ENCODE data around the gene KRTAP4-6.
"Not testable (repeated sequence)": the region's sequence is repeated elsewhere in the genome, so short reads cannot be mapped to it uniquely, and the experiment has no call there.

KRTAP4-6 gene

DNA sequence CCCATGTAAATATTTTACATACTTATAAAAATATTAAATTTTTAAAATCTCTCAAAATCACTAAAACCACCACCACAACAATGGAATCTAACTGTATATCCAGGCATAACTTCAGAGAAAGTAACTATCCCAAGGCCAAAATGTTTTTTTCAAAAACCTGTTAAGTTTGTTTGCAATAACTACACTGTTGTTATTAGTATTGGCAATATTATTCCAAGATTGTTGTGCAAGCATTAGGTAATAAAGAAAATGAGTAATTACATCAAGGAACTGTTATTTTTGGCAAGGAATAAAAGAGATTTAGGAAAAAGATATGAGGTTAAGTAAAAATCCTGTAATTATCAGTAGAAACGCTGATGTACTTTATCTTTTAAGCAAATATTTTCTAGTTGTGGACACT, 13.0 kb downstream of the KRTAP4-6 start:
- no peak for DNase-seq (ENCODE audit: low spot score)
- TF ChIP-seq, protein P1, sequence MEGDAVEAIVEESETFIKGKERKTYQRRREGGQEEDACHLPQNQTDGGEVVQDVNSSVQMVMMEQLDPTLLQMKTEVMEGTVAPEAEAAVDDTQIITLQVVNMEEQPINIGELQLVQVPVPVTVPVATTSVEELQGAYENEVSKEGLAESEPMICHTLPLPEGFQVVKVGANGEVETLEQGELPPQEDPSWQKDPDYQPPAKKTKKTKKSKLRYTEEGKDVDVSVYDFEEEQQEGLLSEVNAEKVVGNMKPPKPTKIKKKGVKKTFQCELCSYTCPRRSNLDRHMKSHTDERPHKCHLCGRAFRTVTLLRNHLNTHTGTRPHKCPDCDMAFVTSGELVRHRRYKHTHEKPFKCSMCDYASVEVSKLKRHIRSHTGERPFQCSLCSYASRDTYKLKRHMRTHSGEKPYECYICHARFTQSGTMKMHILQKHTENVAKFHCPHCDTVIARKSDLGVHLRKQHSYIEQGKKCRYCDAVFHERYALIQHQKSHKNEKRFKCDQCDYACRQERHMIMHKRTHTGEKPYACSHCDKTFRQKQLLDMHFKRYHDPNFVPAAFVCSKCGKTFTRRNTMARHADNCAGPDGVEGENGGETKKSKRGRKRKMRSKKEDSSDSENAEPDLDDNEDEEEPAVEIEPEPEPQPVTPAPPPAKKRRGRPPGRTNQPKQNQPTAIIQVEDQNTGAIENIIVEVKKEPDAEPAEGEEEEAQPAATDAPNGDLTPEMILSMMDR (IDR thresholded peaks at IDR 0.05; ENCODE audit: borderline replicate concordance, control extremely low read depth, extremely low read depth, insufficient read depth, missing control alignments), result no peak
- in situ Hi-C loops (cut with MboI; ENCODE audit: low sequenced_read_pairs, unreplicated experiment), result no loop called here

DNA sequence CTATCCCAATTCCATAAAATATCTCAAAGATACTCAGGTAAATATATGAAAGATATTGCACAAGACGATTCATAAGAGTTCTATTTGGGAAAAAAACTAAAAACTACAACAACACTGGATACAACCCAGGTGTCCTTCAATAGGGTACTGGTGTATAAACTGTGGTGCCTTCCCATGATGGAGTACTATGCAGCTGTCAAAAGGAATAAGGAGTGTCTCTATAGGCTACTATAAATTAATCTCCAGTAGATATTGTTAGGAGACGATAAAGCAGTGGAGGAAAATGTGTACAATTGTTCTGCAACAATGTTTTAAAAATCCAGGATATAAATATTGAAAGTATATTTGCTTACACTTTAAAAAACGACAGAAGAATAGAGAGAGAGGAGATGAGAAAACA, 13.9 kb downstream of the KRTAP4-6 start:
- TF ChIP-seq, protein P1 (IDR thresholded peaks at IDR 0.05; ENCODE audit: borderline replicate concordance, control extremely low read depth, extremely low read depth, insufficient read depth, missing control alignments), result no peak

DNA sequence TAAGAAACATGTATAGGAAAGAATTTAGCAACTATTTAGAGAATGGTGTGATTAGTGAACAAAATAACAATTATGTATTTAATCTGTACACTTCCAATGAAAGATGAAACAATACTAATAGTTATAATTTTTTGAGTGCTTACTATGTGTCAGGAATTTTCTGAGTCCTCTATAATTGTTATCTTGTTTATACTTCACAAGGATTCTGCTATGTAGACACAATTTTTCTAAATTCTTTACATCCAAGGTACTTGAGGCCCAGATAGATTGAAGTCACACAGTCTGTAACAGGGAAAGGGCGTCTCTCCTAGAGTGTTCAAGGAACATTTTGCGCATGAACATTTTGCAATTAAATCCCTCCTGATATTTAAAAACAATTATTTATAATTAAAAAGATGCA, 15.3 kb downstream of the KRTAP4-6 start:
- TF ChIP-seq, protein P1 (IDR thresholded peaks at IDR 0.05; ENCODE audit: borderline replicate concordance, control extremely low read depth, extremely low read depth, insufficient read depth, missing control alignments), result no peak
- no peak for DNase-seq (ENCODE audit: low spot score)
- in situ Hi-C loops (cut with MboI; ENCODE audit: low sequenced_read_pairs, unreplicated experiment), result no loop called here

More for the DNA sequence above, 13.9 kb downstream of the KRTAP4-6 start:
- in situ Hi-C loops (cut with MboI; ENCODE audit: low sequenced_read_pairs, unreplicated experiment), result no loop called here
- DNase-seq (ENCODE audit: low spot score), result no peak

DNA sequence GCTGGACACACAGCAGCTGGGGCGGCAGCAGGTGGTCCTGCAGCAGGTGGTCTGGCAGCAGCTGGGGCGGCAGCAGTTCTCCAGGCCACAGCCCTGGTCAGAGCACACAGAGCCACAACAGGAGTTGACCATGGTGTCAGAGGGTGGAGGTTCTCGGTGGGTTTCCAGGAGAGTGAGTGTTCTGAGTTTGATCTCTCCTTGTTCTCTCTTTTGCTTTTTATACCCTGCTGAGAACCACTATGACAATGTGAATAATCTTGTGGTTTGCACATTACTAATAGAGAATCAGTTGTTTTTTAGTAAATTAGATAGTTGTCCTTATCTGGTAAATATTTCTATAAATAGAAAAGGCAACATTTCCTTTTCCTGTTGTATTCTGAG, 16.4 kb downstream of the KRTAP4-6 start, which contains the start of gene KRTAP4-12:
Gene KRTAP4-12 (minus strand): TSS at position 192 of the 381 bp plus-strand sequence. CDS start 60 bp downstream, at position 132.
- in situ Hi-C loops (cut with MboI; ENCODE audit: low sequenced_read_pairs, unreplicated experiment); DNase-seq (ENCODE audit: low spot score): not testable (repeated sequence)

DNA sequence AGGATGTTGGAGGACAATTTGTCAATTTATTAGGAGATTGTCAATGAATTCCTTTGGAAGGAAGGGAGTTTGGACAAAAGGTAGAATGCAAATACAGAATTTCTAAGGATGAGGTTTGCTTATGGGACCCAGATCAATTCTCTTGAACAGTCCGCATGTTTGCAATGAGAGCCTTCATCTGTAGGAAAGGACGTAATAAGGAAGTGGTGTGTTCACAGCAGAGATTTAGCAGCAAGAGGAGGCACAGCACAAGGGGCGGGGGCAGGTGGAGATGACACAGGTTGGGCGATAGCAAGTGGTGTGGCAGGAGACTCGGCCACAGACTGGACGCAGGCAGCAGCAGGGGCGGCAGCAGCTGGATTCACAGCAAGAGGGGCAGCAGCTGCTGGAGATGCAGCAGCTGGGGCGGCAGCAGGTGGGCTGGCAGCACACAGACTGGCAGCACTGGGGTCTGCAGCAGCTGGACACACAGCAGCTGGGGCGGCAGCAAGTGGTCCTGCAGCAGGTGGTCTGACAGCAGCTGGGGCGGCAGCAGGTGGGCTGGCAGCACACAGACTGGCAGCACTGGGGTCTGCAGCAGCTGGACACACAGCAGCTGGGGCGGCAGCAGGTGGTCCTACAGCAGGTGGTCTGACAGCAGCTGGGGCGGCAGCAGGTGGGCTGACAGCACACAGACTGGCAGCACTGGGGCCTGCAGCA, 16.9 kb downstream of the KRTAP4-6 start:
- DNase-seq (ENCODE audit: low spot score); in situ Hi-C loops (cut with MboI; ENCODE audit: low sequenced_read_pairs, unreplicated experiment): not testable (repeated sequence)

DNA sequence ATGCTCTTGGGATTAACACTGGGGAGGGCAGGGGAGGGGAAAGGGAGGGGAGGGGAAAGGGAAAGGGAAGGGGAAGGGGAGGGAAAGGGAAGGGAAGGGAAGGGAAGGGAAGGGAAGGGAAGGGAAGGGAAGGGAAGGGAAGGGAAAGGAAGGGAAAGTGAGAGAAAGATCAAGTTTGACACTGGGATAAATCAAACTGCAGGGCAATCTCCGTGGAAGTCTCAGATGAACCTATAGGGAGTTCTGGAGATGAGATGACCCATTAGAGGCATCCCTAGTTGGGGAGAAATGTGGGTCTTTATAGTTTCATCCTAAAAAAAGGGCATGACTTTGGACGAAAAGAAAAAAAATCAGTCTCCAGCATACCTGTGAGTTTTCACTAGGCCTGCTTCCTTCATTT, 18.6 kb downstream of the KRTAP4-6 start:
- no peak for DNase-seq (ENCODE audit: low spot score)
- in situ Hi-C loops (cut with MboI; ENCODE audit: low sequenced_read_pairs, unreplicated experiment), result no loop called here
- TF ChIP-seq, protein P1 (IDR thresholded peaks at IDR 0.05; ENCODE audit: borderline replicate concordance, control extremely low read depth, extremely low read depth, insufficient read depth, missing control alignments), result no peak

DNA sequence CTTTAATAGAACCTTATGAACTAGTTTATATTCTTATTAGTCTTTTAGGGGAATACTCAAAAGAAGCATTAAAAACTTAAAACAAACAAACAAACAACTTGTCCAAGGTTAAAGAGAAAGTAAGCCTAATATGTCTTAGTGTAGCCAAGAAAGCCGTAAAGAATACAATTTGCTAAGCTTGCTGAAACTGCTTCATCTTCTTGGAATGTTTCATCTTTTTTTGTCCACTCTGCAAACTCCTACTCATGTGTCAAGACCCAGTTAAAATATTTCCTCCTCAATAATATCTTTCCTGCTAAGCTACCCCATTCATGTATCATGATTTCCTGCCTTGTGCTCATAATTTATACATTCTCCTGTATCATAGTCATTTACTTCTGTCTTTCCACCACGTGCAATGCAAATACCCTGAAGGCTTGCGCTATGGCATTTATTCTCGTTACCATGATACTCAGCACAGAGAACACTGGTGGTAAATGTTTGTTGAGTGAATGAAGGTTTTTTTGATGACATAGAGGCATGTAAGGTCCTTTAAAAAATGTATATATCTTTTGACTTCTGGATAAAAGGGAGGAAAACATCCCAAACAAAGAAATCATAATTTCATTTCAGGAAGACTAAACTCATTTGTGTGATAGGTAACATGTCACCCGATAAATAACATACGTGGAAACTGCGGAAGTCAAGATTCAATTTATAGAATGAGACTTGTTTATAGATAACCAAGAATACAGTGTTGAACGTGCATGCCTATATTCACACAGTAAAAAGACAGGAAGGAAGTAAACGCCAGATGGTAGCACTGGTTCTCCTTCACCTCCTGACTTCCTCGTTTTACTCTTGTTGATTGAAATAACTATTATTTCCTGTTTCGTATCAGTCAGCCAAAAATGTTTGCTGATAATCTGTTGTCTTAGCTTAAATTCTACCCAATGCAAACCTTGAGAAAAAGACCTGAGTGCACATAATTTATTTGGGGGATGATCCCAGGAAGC, 20.4 kb downstream of the KRTAP4-6 start:
- not testable (repeated sequence) for DNase-seq (ENCODE audit: low spot score)

DNA sequence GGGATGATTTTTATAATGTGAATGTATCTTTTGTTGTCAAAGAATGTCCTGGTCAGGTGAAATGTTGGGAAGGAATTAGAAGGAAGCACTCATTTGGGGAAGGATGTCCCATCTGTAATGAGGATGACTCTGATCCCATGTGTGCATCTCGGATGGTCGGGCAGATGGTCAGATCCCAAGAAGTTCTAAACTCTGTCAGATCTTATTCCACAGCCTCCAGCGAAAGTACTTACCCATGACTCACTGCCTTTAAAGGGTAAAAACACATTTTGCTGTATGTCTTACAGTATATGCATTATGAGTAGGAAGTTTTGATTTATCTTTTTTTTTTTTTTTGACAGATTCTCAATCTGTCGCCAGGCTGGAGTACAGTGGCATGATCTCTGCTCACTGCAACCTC, 21.6 kb downstream of the KRTAP4-6 start:
- in situ Hi-C loops (cut with MboI; ENCODE audit: low sequenced_read_pairs, unreplicated experiment), result no loop called here
- no peak for DNase-seq (ENCODE audit: low spot score)
- TF ChIP-seq, protein P1 (IDR thresholded peaks at IDR 0.05; ENCODE audit: borderline replicate concordance, control extremely low read depth, extremely low read depth, insufficient read depth, missing control alignments), result no peak

More for the DNA sequence above, 20.4 kb downstream of the KRTAP4-6 start:
- in situ Hi-C loops (cut with MboI; ENCODE audit: low sequenced_read_pairs, unreplicated experiment), result not testable (repeated sequence)

DNA sequence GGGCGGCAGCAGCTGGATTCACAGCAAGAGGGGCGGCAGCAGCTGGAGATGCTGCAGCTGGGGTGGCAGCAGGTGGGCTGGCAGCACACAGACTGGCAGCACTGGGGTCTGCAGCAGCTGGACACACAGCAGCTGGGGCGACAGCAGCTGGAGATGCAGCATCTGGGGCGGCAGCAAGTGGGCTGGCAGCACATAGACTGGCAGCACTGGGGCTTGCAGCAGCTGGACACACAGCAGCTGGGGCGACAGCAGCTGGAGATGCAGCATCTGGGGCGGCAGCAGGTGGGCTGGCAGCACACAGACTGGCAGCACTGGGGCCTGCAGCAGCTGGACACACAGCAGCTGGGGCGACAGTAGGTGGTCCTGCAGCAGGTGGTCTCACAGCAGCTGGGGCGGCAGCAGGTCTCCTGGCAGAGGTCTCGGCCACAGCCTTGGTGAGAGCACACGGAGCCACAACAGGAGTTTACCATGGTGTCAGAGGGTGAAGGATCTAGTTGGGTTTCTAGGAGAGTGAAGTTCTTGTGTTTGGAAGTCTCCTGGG, 22.4 kb downstream of the KRTAP4-6 start, which contains the start of gene KRTAP4-11:
Gene KRTAP4-11 (minus strand): TSS at position 528 of the 541 bp plus-strand sequence. CDS start 58 bp downstream, at position 470.
- DNase-seq (ENCODE audit: low spot score); in situ Hi-C loops (cut with MboI; ENCODE audit: low sequenced_read_pairs, unreplicated experiment): not testable (repeated sequence)

Measured in GM13976 (cell line).